Body of pancreas (tissue), 4 donors: Measurements from ENCODE around the gene PDCD10.

Source experiments
- CTCF ChIP-seq, 7 experiments: fragments of 450-650 bp in 4 of 7; fragments of 200-600 bp in 3 of 7; sonication (generic) in 3 of 7; IDR thresholded peaks; one replicate each; pipeline ENCODE4 v1.5.1; 2016 to 2019; ENCODE audit warnings: antibody characterized with exemption in 7 of 7
- POLR2A ChIP-seq, 3 donors: fragments of 450-650 bp; IDR thresholded peaks; one replicate each; pipeline ENCODE4 v1.6.1; 2016; ENCODE audit warnings: antibody characterized with exemption in 3 of 3, mild to moderate bottlenecking in 2 of 3

GRCh38 chr3:167673221-167673620 lies 61.5 kb downstream of the PDCD10 start:
- no peak for TF ChIP-seq POLR2A (IDR thresholded peaks at IDR 0.05)
- no peak for TF ChIP-seq CTCF (IDR thresholded peaks at IDR 0.05)
